Sigmoid colon (tissue), 4 donors: ENCODE measurements around the gene GATA1.

Experiments
- CTCF ChIP-seq, 4 experiments: fragments of 450-650 bp in 3 of 4; fragments of 200-600 bp in 1 of 4; IDR thresholded peaks; one replicate each; pipeline ENCODE4 v1.5.1; 2016 to 2019; ENCODE audit warnings: antibody characterized with exemption in 4 of 4, mild to moderate bottlenecking in 3 of 4, moderate library complexity in 2 of 4
- POLR2A ChIP-seq, 2 donors: fragments of 450-650 bp; IDR thresholded peaks; one replicate each; pipeline ENCODE4 v1.6.1; 2016; ENCODE audit warnings: antibody characterized with exemption in 2 of 2, mild to moderate bottlenecking in 2 of 2, moderate library complexity in 2 of 2
- POLR2AphosphoS5 ChIP-seq, 4 donors: sonication (generic); formaldehyde crosslinking; IDR thresholded peaks; one replicate each; pipeline ENCODE4 v1.6.1; 2017; ENCODE audit warnings: antibody characterized with exemption in 4 of 4

- no peak for TF ChIP-seq CTCF (IDR thresholded peaks at IDR 0.05)
- TF ChIP-seq POLR2AphosphoS5 (IDR thresholded peaks at IDR 0.05) = no peak
- no peak for TF ChIP-seq POLR2A (IDR thresholded peaks at IDR 0.05)
These were observed 27.3 kb downstream of the GATA1 start for GRCh38 chrX:48813644-48814043.
